ENCODE data around the gene KIF6. TPM values are rescaled to one million over a fixed set of nuclear protein-coding genes. Genes with fewer than 3 reads are reported as not detected.
"Not testable (repeated sequence)": the region's sequence is repeated elsewhere in the genome, so short reads cannot be mapped to it uniquely, and the experiment has no call there.

KIF6 gene
- total RNA-seq, 1 donor from 2014 or later: not detected

GRCh38 chr6:39507331-39507998 is 217.7 kb downstream of the KIF6 start:
- DNase-seq (ENCODE audit: low read depth) (no peak), FAIRE-seq (no peak)
- Histone ChIP-seq H3K36me3 (ENCODE audit: control insufficient read depth, insufficient read depth, low read length) (no peaks in the 10 kb centered on the region), H3K27me3 (ENCODE audit: control insufficient read depth, insufficient read depth, low read length) (no peaks in the 10 kb centered on the region), H3K4me3 (ENCODE audit: low read depth, low read length) (no peak overlapping the region)
- TF ChIP-seq CTCF (IDR thresholded peaks at IDR 0.05; ENCODE audit: insufficient read depth, low read length, severe bottlenecking): no peak

DNA sequence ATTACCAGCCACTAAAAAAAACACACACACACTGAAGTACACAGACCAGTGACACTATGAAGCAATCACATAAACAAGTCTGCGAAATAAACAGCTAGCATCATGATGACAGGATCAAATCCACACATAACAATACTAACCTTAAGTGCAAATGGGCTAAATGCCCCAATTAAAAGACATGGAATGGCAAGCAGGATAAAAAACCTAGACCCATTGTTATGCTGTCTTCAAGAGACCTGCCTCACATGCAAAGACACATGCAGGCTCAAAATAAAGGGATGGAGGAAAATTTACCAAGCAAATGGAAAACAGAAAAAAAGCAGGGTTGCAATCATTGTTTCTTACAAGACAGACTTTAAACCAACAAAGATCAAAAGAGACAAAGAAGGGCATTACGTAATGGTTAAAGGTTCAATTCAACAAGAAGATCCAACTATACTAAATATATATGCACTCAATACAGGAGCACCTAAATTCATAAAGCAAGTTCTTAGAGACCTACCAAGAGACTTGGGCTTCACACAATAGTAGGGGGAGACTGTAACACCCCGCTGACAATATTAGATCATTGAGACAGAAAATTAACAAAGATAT is 222.7 kb downstream of the KIF6 start:
- not testable (repeated sequence) for FAIRE-seq; H3K27me3 ChIP-seq (ENCODE audit: control insufficient read depth, insufficient read depth, low read length); DNase-seq (ENCODE audit: low read depth); H3K4me3 ChIP-seq (ENCODE audit: low read depth, low read length); H3K36me3 ChIP-seq (ENCODE audit: control insufficient read depth, insufficient read depth, low read length)

- TF ChIP-seq CTCF (IDR thresholded peaks at IDR 0.05; ENCODE audit: insufficient read depth, low read length, severe bottlenecking): no peak
- H3K4me3 ChIP-seq (ENCODE audit: low read depth, low read length): no peak overlapping the region
- no peaks in the 10 kb centered on the region for H3K36me3 ChIP-seq (ENCODE audit: control insufficient read depth, insufficient read depth, low read length)
- H3K27me3 ChIP-seq (ENCODE audit: control insufficient read depth, insufficient read depth, low read length): no peaks in the 10 kb centered on the region
- FAIRE-seq (no peak), DNase-seq (ENCODE audit: low read depth) (no peak)
Measured at GRCh38 chr6:39499053-39499452, 226.2 kb downstream of the KIF6 start.

- FAIRE-seq: no peak
- no peak for DNase-seq (ENCODE audit: low read depth)
- TF ChIP-seq CTCF (IDR thresholded peaks at IDR 0.05; ENCODE audit: insufficient read depth, low read length, severe bottlenecking): no peak
- Histone ChIP-seq H3K4me3 (ENCODE audit: low read depth, low read length) (no peak overlapping the region), H3K27me3 (ENCODE audit: control insufficient read depth, insufficient read depth, low read length) (no peaks in the 10 kb centered on the region), H3K36me3 (ENCODE audit: control insufficient read depth, insufficient read depth, low read length) (no peaks in the 10 kb centered on the region)
Measured at GRCh38 chr6:39498096-39498495, 227.1 kb downstream of the KIF6 start.

GRCh38 chr6:39496915-39497314 is 228.3 kb downstream of the KIF6 start:
- DNase-seq (ENCODE audit: low read depth) (no peak), FAIRE-seq (no peak)
- Histone ChIP-seq H3K27me3 (ENCODE audit: control insufficient read depth, insufficient read depth, low read length) (no peaks in the 10 kb centered on the region), H3K4me3 (ENCODE audit: low read depth, low read length) (no peak overlapping the region), H3K36me3 (ENCODE audit: control insufficient read depth, insufficient read depth, low read length) (no peaks in the 10 kb centered on the region)
- no peak for TF ChIP-seq CTCF (IDR thresholded peaks at IDR 0.05; ENCODE audit: insufficient read depth, low read length, severe bottlenecking)

GRCh38 chr6:39496456-39496855 is 228.8 kb downstream of the KIF6 start:
- Histone ChIP-seq H3K4me3 (ENCODE audit: low read depth, low read length) (no peak overlapping the region), H3K27me3 (ENCODE audit: control insufficient read depth, insufficient read depth, low read length) (no peaks in the 10 kb centered on the region), H3K36me3 (ENCODE audit: control insufficient read depth, insufficient read depth, low read length) (no peaks in the 10 kb centered on the region)
- no peak for TF ChIP-seq CTCF (IDR thresholded peaks at IDR 0.05; ENCODE audit: insufficient read depth, low read length, severe bottlenecking)
- no peak for DNase-seq (ENCODE audit: low read depth)
- FAIRE-seq: no peak

Data from bronchial epithelial cell (primary cell).